HG03060 (cell line): ENCODE results near the gene TMCO6.

Experiments
- ATAC-seq: cut with Tn5 transposase; IDR thresholded peaks from one replicate; pipeline ENCODE4 v1.9.1; 2021; ENCODE audit warnings: low read depth, moderate number of reproducible peaks; ENCODE audit not compliant: unreplicated experiment

Gene TMCO6

DNA sequence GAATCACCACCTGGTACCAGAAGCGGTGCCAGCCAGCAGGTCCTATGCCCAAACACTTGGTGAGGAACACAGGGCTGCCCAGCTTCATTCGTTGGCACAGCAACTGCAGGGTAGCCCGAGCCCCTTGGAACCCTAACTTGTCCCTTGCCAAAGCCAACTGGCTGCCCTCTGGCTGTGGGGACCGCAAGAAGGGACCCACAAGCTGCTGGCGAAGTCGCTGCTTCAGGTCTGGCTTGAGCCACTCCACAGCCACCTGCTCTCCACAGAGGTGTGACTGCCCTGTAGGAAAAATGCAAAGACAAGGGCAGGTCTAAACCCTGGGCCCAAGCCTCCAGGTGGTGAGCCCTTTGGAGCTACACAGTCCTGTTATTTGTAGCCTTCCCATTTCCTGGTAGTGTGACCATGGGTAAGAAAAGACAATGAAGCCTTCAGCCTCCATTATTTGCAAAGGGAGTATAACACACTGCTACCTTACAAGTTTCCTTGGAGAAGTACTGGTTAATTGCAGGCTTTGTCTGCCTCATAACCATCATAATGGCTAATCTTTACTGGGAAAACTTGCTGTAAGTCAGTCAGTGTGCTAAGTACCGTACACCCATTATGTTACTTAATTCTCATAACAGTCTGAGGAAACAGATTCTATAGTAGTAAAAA, 32.3 kb downstream of the TMCO6 start:
- no peak for ATAC-seq

DNA sequence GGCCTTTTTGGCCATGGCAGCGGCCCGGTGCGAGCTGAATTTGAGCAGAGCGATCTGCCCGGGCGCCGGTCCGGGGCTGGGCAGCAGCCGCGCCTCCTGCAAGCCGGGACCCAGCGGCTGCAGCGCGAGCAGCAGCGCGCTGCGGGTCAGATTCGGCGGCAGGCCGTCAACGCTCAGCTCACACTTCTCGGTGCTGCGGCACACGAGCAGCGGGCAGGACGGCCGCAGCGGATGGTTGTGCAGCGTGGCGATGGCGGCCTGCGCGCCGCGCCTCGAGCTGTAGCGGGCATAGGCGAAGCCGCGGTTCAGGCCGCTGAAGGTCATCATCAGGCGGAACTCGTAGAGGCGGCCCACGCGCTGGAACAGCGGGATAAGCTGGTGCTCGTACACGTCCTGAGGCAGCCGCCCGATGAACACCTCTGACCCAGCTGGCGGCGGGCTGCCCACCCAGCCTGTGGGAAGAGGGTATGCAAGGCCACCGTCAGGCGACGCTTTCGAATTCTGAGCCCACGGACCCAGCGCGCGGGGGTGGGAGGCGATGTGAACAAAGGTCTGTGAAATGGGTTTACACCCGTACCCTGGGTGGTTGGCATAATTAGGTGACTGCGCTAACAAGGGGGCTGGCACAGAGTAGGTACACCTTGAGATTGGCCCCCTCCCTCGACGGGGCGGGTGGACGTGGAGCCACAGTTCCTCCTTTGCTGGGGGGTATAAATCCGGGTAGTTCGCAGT, 33.4 kb downstream of the TMCO6 start:
- ATAC-seq = no peak

DNA sequence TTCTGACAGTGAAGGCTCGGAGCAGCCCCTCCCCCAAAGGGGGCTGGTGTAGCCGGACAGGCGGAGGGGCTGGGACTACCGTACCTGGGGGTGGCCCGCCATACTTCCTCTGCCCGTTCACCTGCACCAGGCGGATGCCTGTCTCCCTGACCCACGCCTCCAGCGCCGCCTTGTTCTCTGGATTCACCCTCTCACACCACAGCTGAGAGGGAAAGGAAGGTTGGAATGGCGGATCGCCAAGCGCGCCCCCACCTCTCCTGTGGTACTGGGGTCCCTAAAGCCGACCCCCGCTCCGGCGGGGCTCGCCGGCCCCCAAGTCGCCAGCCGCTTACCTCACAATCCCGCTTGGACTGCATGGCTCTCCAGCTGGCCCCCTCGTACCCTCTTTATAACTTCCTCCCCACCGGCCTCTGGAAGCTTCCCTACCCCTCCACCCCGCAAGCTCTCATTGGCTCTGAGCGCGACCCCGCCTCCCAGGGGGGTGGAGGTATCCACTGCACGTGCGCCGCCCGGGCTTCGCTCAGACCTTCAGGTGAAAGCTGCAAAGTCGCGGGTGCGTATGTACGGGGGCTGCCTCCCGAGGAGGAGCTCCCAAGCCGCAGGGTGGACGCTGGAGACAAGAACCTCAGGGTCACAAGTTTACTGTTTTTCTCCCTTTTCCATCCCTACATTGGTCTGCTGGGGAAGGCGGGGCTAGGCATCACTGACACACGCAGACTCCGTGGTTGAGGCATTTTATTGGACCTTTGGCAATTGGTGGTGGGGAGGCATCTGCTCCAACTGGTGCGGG, 34.1 kb downstream of the TMCO6 start, which contains the start of gene DND1:
Gene DND1 (minus strand): TSS at position 390 of the 790 bp plus-strand sequence. CDS start 34 bp downstream, at position 356.
- ATAC-seq = no peak

DNA sequence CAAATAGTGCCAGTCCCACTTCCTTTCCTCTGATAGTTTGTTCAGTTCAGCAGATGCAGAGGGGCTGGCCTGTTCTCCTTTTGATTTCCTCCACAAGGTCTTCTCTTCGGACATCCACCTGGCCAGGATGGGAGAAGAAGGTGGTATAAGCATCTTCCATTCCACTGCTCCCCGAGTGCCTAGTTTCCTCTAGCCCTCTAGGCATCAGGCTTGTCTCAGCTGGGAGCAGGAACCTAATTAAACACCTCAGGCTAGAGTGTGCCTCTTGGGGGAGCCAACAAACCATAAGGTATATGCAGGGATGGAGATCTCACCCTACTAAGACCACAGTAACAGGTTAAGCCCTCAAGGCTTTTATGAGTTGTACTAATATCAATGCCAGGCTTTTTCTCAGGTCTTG, 35.0 kb downstream of the TMCO6 start:
- no peak for ATAC-seq

DNA sequence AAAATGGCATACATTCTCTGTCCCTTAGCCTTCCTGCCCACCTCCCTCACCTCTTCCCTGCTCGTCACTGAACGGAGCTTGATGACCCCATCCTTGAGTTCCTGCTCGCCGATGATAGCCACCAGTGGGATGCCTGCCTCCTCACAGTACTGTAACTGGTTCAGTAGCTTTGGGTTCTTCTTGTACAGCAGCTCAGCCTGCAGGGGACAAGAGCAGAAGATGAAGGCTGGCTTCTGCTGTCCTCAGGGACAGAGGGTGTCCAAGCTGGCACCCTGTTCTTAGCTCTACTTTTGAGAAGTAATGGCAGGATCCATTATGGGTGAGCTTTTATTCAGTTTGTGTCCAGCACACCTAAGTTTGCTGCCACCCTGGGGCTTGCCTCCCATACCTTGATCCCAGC, 35.4 kb downstream of the TMCO6 start:
- no peak for ATAC-seq

DNA sequence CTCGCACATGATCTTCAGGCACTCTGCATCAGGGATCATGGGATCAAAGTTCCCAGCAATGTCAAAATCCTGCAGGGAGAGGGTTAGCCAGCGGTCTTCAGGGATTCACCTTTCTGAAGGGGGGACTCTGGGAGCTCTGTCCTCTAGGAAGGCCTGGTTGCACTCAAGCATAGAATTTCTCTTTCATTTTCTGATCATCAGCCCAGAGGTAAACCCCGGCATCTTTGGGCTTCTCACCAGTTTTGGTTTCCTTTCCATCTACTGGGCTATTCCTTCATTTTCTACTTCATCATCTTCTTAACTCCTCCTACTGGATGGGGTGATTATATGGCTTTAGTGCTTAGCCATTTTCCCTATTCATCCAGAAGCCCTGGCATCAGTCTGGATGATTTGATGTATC, 38.7 kb downstream of the TMCO6 start:
- ATAC-seq = no peak

DNA sequence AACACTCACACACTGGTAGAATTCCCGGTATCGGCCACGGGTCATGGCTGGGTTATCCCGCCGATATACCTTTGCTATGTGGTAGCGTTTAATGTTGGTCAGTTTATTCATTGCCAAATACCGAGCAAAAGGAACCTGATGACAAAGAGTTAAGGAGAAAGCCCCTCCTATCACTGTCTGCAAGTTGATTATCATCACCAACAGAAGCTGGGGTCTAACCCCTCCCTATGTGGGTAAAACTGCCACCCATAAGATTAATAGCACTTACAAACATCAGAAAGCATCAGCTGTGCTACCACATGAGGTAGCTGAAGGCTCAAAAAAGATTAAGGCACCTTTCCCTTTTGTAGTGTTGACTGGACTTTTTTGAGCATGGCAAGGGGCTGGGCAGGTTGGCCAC, 39.7 kb downstream of the TMCO6 start:
- no peak for ATAC-seq

GRCh38 chr5:140690376-140690932, 51.2 kb downstream of the TMCO6 start:
- no peak for ATAC-seq

- peak; percentile 89 for ATAC-seq
Measured at GRCh38 chr5:140690941-140691924, 52.0 kb downstream of the TMCO6 start, which contains the start of the genes HARS1 and HARS2. HARS1 (minus strand) TSS chr5:140691370; CDS start chr5:140691304, 66 bp downstream. HARS2 (plus strand) TSS chr5:140691455; CDS start chr5:140691649, 194 bp downstream.

GRCh38 chr5:140694276-140694675, 55.0 kb downstream of the TMCO6 start:
- no peak for ATAC-seq
